Hematopoietic multipotent progenitor cell treated with erythropoietin and hydrocortisone succinate and interleukin-3 and kit ligand, for 4 days (in vitro differentiated cells): ENCODE measurements around the gene SLC6A11.

Experiments
- DNase-seq: peaks from one replicate; pipeline ENCODE4 v3.0.0-alpha.2; 2015

Gene SLC6A11

GRCh38 chr3:10890665-10891064, 74.6 kb downstream of the SLC6A11 start:
- DNase-seq, result no peak

GRCh38 chr3:10892622-10893021, 76.6 kb downstream of the SLC6A11 start:
- no peak for DNase-seq

GRCh38 chr3:10901296-10901945, 85.4 kb downstream of the SLC6A11 start:
- no peak for DNase-seq

- no peak for DNase-seq
Measured at GRCh38 chr3:10907262-10907661, 91.2 kb downstream of the SLC6A11 start.

- peak; percentile 31 for DNase-seq
Measured at GRCh38 chr3:10910367-10910766, 94.3 kb downstream of the SLC6A11 start.

GRCh38 chr3:10911350-10912002, 95.4 kb downstream of the SLC6A11 start:
- DNase-seq, result peak; percentile 69

GRCh38 chr3:10912786-10913185, 96.8 kb downstream of the SLC6A11 start:
- DNase-seq, result peak; percentile 53

- DNase-seq, result no peak
Measured at GRCh38 chr3:10915376-10915775, 99.3 kb downstream of the SLC6A11 start.

GRCh38 chr3:10917176-10917575, 101.1 kb downstream of the SLC6A11 start:
- DNase-seq, result no peak

GRCh38 chr3:10918011-10918410, 102.0 kb downstream of the SLC6A11 start:
- DNase-seq, result no peak

- no peak for DNase-seq
Measured at GRCh38 chr3:10919636-10920035, 103.6 kb downstream of the SLC6A11 start.

GRCh38 chr3:10925436-10926255, 109.6 kb downstream of the SLC6A11 start:
- DNase-seq, result no peak

- no peak for DNase-seq
Measured at GRCh38 chr3:10926256-10926810, 110.3 kb downstream of the SLC6A11 start.

GRCh38 chr3:10926811-10927521, 110.9 kb downstream of the SLC6A11 start:
- DNase-seq, result peak; percentile 79

GRCh38 chr3:10927551-10927950, 111.5 kb downstream of the SLC6A11 start:
- DNase-seq, result no peak

GRCh38 chr3:10928407-10928960, 112.5 kb downstream of the SLC6A11 start:
- no peak for DNase-seq

- no peak for DNase-seq
Measured at GRCh38 chr3:10928961-10929471, 113.0 kb downstream of the SLC6A11 start.

GRCh38 chr3:10929978-10930665, 114.1 kb downstream of the SLC6A11 start:
- no peak for DNase-seq

- no peak for DNase-seq
Measured at GRCh38 chr3:10930666-10931040, 114.6 kb downstream of the SLC6A11 start.

- no peak for DNase-seq
Measured at GRCh38 chr3:10932596-10932995, 116.6 kb downstream of the SLC6A11 start.

- DNase-seq, result no peak
Measured at GRCh38 chr3:10933021-10933420, 117.0 kb downstream of the SLC6A11 start.

GRCh38 chr3:10933470-10933804, 117.4 kb downstream of the SLC6A11 start:
- no peak for DNase-seq
